Endothelial cell of umbilical vein (primary cell): Measurements from ENCODE around the gene ZBTB20. TPM values are rescaled to one million over a fixed set of nuclear protein-coding genes. Genes with fewer than 3 reads are reported as not detected.

Source experiments
- BruUV-seq: library from RNA; stranded (reverse); fragments of 400-500 nt; replicated peaks from 2 replicates; lab custom pipeline; 2021; lab: Mats Ljungman, UMichigan
- CTCF ChIA-PET: fragments of 300-600, 350-600 bp; sonication (Branson Sonifier 250); formaldehyde crosslinking; loops from one replicate; lab custom pipeline; 2021; ENCODE audit warnings: antibody characterized with exemption, inconsistent platforms; lab: Charles Lee
- POLR2A ChIA-PET: fragments of 300-600, 350-600 bp; sonication (Branson Sonifier 250); formaldehyde crosslinking; loops from one replicate; lab custom pipeline; 2021; ENCODE audit warnings: antibody characterized with exemption, inconsistent platforms; lab: Charles Lee
- DNase-seq: peaks from one replicate; pipeline ENCODE4 v3.0.0-alpha.2; 2011; ENCODE audit warnings: low read depth, low spot score
- FAIRE-seq: peaks from 2 replicates; lab custom pipeline; 2011; peaks lifted over from hg19 to GRCh38; lab: Jason Lieb, UNC
- H2AFZ ChIP-seq: 2 replicates; pipeline ENCODE4 v1.6.0; 2012; ENCODE audit warnings: low read depth, low read length, control low read depth, inconsistent platforms
- H3K27ac ChIP-seq: 2 replicates; pipeline ENCODE4 v1.5.1; 2011; ENCODE audit warnings: low read depth, mild to moderate bottlenecking, control low read depth, low read length, moderate library complexity; ENCODE audit not compliant: insufficient read depth
- H3K27me3 ChIP-seq, 2 experiments: 2 replicates each; pipeline versions ENCODE4 v1.6.0 to v1.6.1; 2011; ENCODE audit warnings: low read length in 2 of 2, mixed read lengths in 1 of 2; ENCODE audit not compliant: control insufficient read depth in 2 of 2, insufficient read depth in 2 of 2
- H3K36me3 ChIP-seq, 2 experiments: 2 replicates in 1 of 2; 3 replicates in 1 of 2; pipeline ENCODE4 v1.5.1; 2011; ENCODE audit warnings: low read length in 2 of 2, mild to moderate bottlenecking in 1 of 2, moderate library complexity in 1 of 2; ENCODE audit not compliant: control insufficient read depth in 2 of 2, insufficient read depth in 2 of 2; ENCODE audit errors: extremely low read depth in 1 of 2
- H3K4me1 ChIP-seq: 3 replicates; pipeline ENCODE4 v1.5.1; 2011; ENCODE audit warnings: mild to moderate bottlenecking, low read length; ENCODE audit not compliant: control insufficient read depth, insufficient read depth; ENCODE audit errors: extremely low read depth
- H3K4me2 ChIP-seq: 2 replicates; pipeline ENCODE4 v1.6.1; 2011; ENCODE audit warnings: low read length, control low read depth, mixed read lengths; ENCODE audit not compliant: insufficient read depth
- H3K4me3 ChIP-seq, 3 experiments: fragments of 200-600 bp in 1 of 3; sonication (generic), shearing (Covaris generic) in 1 of 3; replicated peaks in 1 of 3; 2 replicates each; pipeline ENCODE4 v1.5.1; 2011 to 2016; ENCODE audit warnings: control low read depth in 3 of 3, low read length in 3 of 3, mild to moderate bottlenecking in 2 of 3, inconsistent platforms in 1 of 3, low read depth in 1 of 3, moderate library complexity in 1 of 3; ENCODE audit not compliant: insufficient read depth in 1 of 3
- H3K79me2 ChIP-seq: 2 replicates; pipeline ENCODE4 v1.6.0; 2012; ENCODE audit warnings: low read length, inconsistent platforms; ENCODE audit not compliant: control insufficient read depth, insufficient read depth
- H3K9ac ChIP-seq: replicated peaks from 2 replicates; pipeline ENCODE3; 2011; ENCODE audit warnings: low read length, control low read depth; ENCODE audit not compliant: insufficient read depth; ENCODE audit errors: extremely low read depth
- H3K9me1 ChIP-seq: replicated peaks from 3 replicates; pipeline ENCODE4 v1.6.0; 2011; ENCODE audit warnings: mild to moderate bottlenecking, low read length; ENCODE audit not compliant: control insufficient read depth, insufficient read depth; ENCODE audit errors: extremely low read depth
- H3K9me3 ChIP-seq: replicated peaks from 2 replicates; pipeline ENCODE4 v1.5.1; 2012; ENCODE audit warnings: low read length, inconsistent platforms; ENCODE audit not compliant: control insufficient read depth, insufficient read depth
- H4K20me1 ChIP-seq: replicated peaks from 2 replicates; pipeline ENCODE3; 2011; ENCODE audit warnings: mild to moderate bottlenecking, low read length; ENCODE audit not compliant: control insufficient read depth, insufficient read depth; ENCODE audit errors: extremely low read depth
- CTCF ChIP-seq, 2 donors: IDR thresholded peaks; 1 replicate in 1 of 2; 2 replicates in 1 of 2; pipeline ENCODE4 v1.5.1; 2011; ENCODE audit warnings: low read length in 2 of 2, mild to moderate bottlenecking in 2 of 2, moderate library complexity in 2 of 2, control low read depth in 1 of 2, inconsistent platforms in 1 of 2, low read depth in 1 of 2; ENCODE audit not compliant: insufficient read depth in 1 of 2; ENCODE audit errors: extremely low read depth in 1 of 2
- EZH2 ChIP-seq: IDR thresholded peaks from 2 replicates; pipeline ENCODE4 v1.6.1; 2012; ENCODE audit warnings: borderline replicate concordance, low read depth, mild to moderate bottlenecking, moderate library complexity, low read length, inconsistent platforms; ENCODE audit not compliant: severe bottlenecking
- FOS ChIP-seq: IDR thresholded peaks from 2 replicates; pipeline ENCODE4 v1.6.1; 2011; ENCODE audit warnings: mild to moderate bottlenecking, low read length, moderate library complexity, borderline replicate concordance; ENCODE audit not compliant: insufficient read depth
- GATA2 ChIP-seq: IDR thresholded peaks from 2 replicates; pipeline ENCODE4 v1.7.0; 2011; ENCODE audit warnings: low read depth, mild to moderate bottlenecking, moderate library complexity, mixed read lengths, low read length; ENCODE audit not compliant: insufficient read length, insufficient read depth
- MAX ChIP-seq: IDR thresholded peaks from 2 replicates; pipeline ENCODE4 v1.6.1; 2011; ENCODE audit not compliant: insufficient read depth, insufficient read length
- POLR2A ChIP-seq: IDR thresholded peaks from 2 replicates; pipeline ENCODE4 v1.6.1; 2012; ENCODE audit warnings: low read depth, mild to moderate bottlenecking, control low read depth, low read length
- dilution Hi-C: fragments of 300-500 bp; cut with MboI; formaldehyde crosslinking; loops from one replicate; pipeline ENCODE4 v1.15.0; 2019; ENCODE audit warnings: low sequenced_read_pairs; ENCODE audit not compliant: extremely low pct_ligation_motif_present
- intact Hi-C: fragments of 100-400 bp; cut with micrococcal nuclease; formaldehyde crosslinking; loops from one replicate; pipeline ENCODE4 v1.10.0; 2022
- polyA plus RNA-seq, 4 experiments: library from polyadenylated mRNA; depleted of rRNA in 3 of 4; stranded (reverse) in 3 of 4; unstranded in 1 of 4; fragments of >200 nt; gene quantifications; 2 replicates each; pipeline versions ENCODE4 v1.2.1 to v1.2.3, GENCODE V29; 2011 to 2012; ENCODE audit warnings: missing spikeins in 1 of 4
- total RNA-seq: library from RNA; stranded (reverse); gene quantifications from 2 replicates; pipeline ENCODE4 v1.2.3, GENCODE V29; 2021

The ZBTB20 gene
- total and polyA plus RNA-seq, 2 donors (not counting 3 experiments of a cell fraction or from before 2014, with no cell fraction given): 2.1 to 20.5 TPM

GRCh38 chr3:114864970-114865369 lies 282.1 kb downstream of the ZBTB20 start:
- Histone ChIP-seq H3K36me3 (no peaks in the 10 kb centered on the region), H4K20me1 (no peaks in the 10 kb centered on the region), H3K27me3 (no peaks in the 10 kb centered on the region), H3K27ac (no peak overlapping the region), H3K4me2 (no peak overlapping the region), H3K9me1 (no peaks in the 10 kb centered on the region), H3K79me2 (no peaks in the 10 kb centered on the region), H2AFZ (no peak overlapping the region), H3K4me1 (no peaks in the 10 kb centered on the region), H3K9ac (no peak overlapping the region), H3K4me3 (no peak overlapping the region), H3K9me3 (no peaks in the 10 kb centered on the region)
- TF ChIP-seq MAX (no peak), FOS (no peak)
- DNase-seq: no peak
- ChIA-PET CTCF (interaction anchor here (0.9 kb wide), 1 partner anchor 247 kb away, joined by 3 read pairs; no protein-coding TSS in a partner anchor), POLR2A (no interaction called here)
- FAIRE-seq: no peak
- BruUV-seq: no TSS peak
- intact Hi-C loops (no loop called here), dilution Hi-C loops (no loop called here)

- dilution Hi-C loops: no loop called here
These were observed 283.2 kb downstream of the ZBTB20 start for GRCh38 chr3:114863848-114864247.

More at GRCh38 chr3:114863848-114864247, 283.2 kb downstream of the ZBTB20 start:
- no peak overlapping the region for H3K27ac ChIP-seq
- H3K4me2 ChIP-seq: no peak overlapping the region
- no peak overlapping the region for H3K9ac ChIP-seq
- H3K27me3 ChIP-seq: no peaks in the 10 kb centered on the region
- CTCF ChIA-PET: interaction anchor here (0.9 kb wide), 1 partner anchor 248 kb away, joined by 3 read pairs; no protein-coding TSS in a partner anchor
- H2AFZ ChIP-seq: no peak overlapping the region
- no TSS peak for BruUV-seq
- POLR2A ChIA-PET: no interaction called here
- no peak overlapping the region for H3K4me3 ChIP-seq
- no peaks in the 10 kb centered on the region for H3K9me3 ChIP-seq
- FAIRE-seq (no peak), DNase-seq (peak; percentile 18)
- H4K20me1 ChIP-seq: no peaks in the 10 kb centered on the region
- TF ChIP-seq POLR2A (no peak), CTCF (IDR thresholded peaks at IDR 0.05; ENCODE audit: extremely low read depth in 1 of 2, insufficient read depth in 1 of 2, low read depth in 1 of 2, low read length in 2 of 2) (no peak), MAX (no peak), EZH2 (no peak), GATA2 (no peak), FOS (no peak)
- no peaks in the 10 kb centered on the region for H3K36me3 ChIP-seq
- H3K79me2 ChIP-seq: no peaks in the 10 kb centered on the region
- H3K9me1 ChIP-seq: no peaks in the 10 kb centered on the region
- intact Hi-C loops: no loop called here
- no peaks in the 10 kb centered on the region for H3K4me1 ChIP-seq
